HG02588 (cell line): ENCODE results near the gene ST8SIA4.

ENCODE experiments used
- ATAC-seq: cut with Tn5 transposase; IDR thresholded peaks from one replicate; pipeline ENCODE4 v1.9.1; 2021; ENCODE audit warnings: mild to moderate bottlenecking, moderate library complexity; ENCODE audit not compliant: unreplicated experiment

ST8SIA4 gene

GRCh38 chr5:100832252-100833230 lies 70.5 kb downstream of the ST8SIA4 start:
- ATAC-seq, result no peak

GRCh38 chr5:100828898-100829356 lies 74.2 kb downstream of the ST8SIA4 start:
- no peak for ATAC-seq

GRCh38 chr5:100828071-100828897 lies 74.8 kb downstream of the ST8SIA4 start:
- peak; percentile 75 for ATAC-seq

- peak; percentile 18 for ATAC-seq
Measured at GRCh38 chr5:100827481-100827889, 75.6 kb downstream of the ST8SIA4 start.

GRCh38 chr5:100826133-100826532 lies 76.9 kb downstream of the ST8SIA4 start:
- no peak for ATAC-seq

GRCh38 chr5:100824635-100825034 lies 78.4 kb downstream of the ST8SIA4 start:
- no peak for ATAC-seq

GRCh38 chr5:100823812-100824211 lies 79.3 kb downstream of the ST8SIA4 start:
- no peak for ATAC-seq

GRCh38 chr5:100821751-100822150 lies 81.3 kb downstream of the ST8SIA4 start:
- no peak for ATAC-seq

- no peak for ATAC-seq
Measured at GRCh38 chr5:100818340-100818739, 84.7 kb downstream of the ST8SIA4 start.

GRCh38 chr5:100803397-100803796 lies 99.7 kb downstream of the ST8SIA4 start:
- no peak for ATAC-seq

- ATAC-seq, result no peak
Measured at GRCh38 chr5:100802208-100802607, 100.9 kb downstream of the ST8SIA4 start.

GRCh38 chr5:100800562-100800961 lies 102.5 kb downstream of the ST8SIA4 start:
- peak; percentile 93 for ATAC-seq

- no peak for ATAC-seq
Measured at GRCh38 chr5:100799166-100799565, 103.9 kb downstream of the ST8SIA4 start.

- no peak for ATAC-seq
Measured at GRCh38 chr5:100797861-100798260, 105.2 kb downstream of the ST8SIA4 start.

- ATAC-seq, result no peak
Measured at GRCh38 chr5:100796851-100797250, 106.2 kb downstream of the ST8SIA4 start.

GRCh38 chr5:100794844-100795243 lies 108.2 kb downstream of the ST8SIA4 start:
- ATAC-seq, result no peak

GRCh38 chr5:100794218-100794617 lies 108.9 kb downstream of the ST8SIA4 start:
- ATAC-seq, result no peak

GRCh38 chr5:100792781-100793180 lies 110.3 kb downstream of the ST8SIA4 start:
- no peak for ATAC-seq

GRCh38 chr5:100791391-100791790 lies 111.7 kb downstream of the ST8SIA4 start:
- no peak for ATAC-seq

GRCh38 chr5:100790951-100791350 lies 112.1 kb downstream of the ST8SIA4 start:
- no peak for ATAC-seq

- peak; percentile 59 for ATAC-seq
Measured at GRCh38 chr5:100790170-100790665, 112.9 kb downstream of the ST8SIA4 start.
